Sigmoid colon (tissue), 7 donors: Measurements from ENCODE around the gene CHPF2. TPM values are rescaled to one million over a fixed set of nuclear protein-coding genes. Genes with fewer than 3 reads are reported as not detected.

Source experiments
- DNase-seq: peaks from one replicate; pipeline ENCODE4 v3.0.0-alpha.2; 2019
- H3K27ac ChIP-seq, 4 donors: fragments of 200-600 bp; sonication (generic); one replicate each; pipeline ENCODE4 v1.5.1; 2016 to 2019; ENCODE audit warnings: mild to moderate bottlenecking in 1 of 4
- H3K27me3 ChIP-seq, 3 donors: fragments of 200-600 bp; sonication (generic); one replicate each; pipeline ENCODE4 v1.5.1; 2019; ENCODE audit warnings: mild to moderate bottlenecking in 1 of 3
- H3K36me3 ChIP-seq, 4 donors: fragments of 200-600 bp; sonication (generic); one replicate each; pipeline ENCODE4 v1.5.1; 2016 to 2019
- H3K4me1 ChIP-seq, 4 donors: fragments of 200-600 bp; sonication (generic); one replicate each; pipeline ENCODE4 v1.5.1; 2017 to 2019
- H3K4me3 ChIP-seq, 4 donors: fragments of 200-600 bp; sonication (generic); one replicate each; pipeline ENCODE4 v1.5.1; 2017 to 2019; ENCODE audit warnings: mild to moderate bottlenecking in 2 of 4, moderate library complexity in 1 of 4
- H3K9me3 ChIP-seq, 4 donors: fragments of 200-600 bp in 3 of 4; sonication (generic) in 3 of 4; one replicate each; pipeline versions ENCODE4 v1.5.1 to v1.6.1; 2013 to 2019
- EP300 ChIP-seq, 4 donors: sonication (generic); formaldehyde crosslinking; IDR thresholded peaks; one replicate each; pipeline ENCODE4 v1.6.1; 2017; ENCODE audit warnings: antibody characterized with exemption in 4 of 4
- POLR2A ChIP-seq, 2 donors: fragments of 450-650 bp; IDR thresholded peaks; one replicate each; pipeline ENCODE4 v1.6.1; 2016; ENCODE audit warnings: antibody characterized with exemption in 2 of 2, mild to moderate bottlenecking in 2 of 2, moderate library complexity in 2 of 2
- POLR2AphosphoS5 ChIP-seq, 4 donors: sonication (generic); formaldehyde crosslinking; IDR thresholded peaks; one replicate each; pipeline ENCODE4 v1.6.1; 2017; ENCODE audit warnings: antibody characterized with exemption in 4 of 4
- WGBS, 2 donors: extraction: QIAGEN DNeasy Blood & Tissue Kit; methylation state at CpG; one replicate each; pipeline ENCODE4 v1.1.7; 2013; 5-methylcytosine and 5-hydroxymethylcytosine counted together
- intact Hi-C: fragments of 100-400 bp; cut with DNase I; formaldehyde crosslinking; loops from one replicate; pipeline ENCODE4 v1.15.1; 2023
- polyA plus RNA-seq, 3 donors: library from polyadenylated mRNA; stranded (reverse); fragments of 200-250 nt; gene quantifications; one replicate each; pipeline ENCODE4 v1.2.3, GENCODE V29; 2013
- total RNA-seq, 4 donors: library from RNA; depleted of rRNA; stranded (reverse); fragments of >200 nt; gene quantifications; one replicate each; pipeline ENCODE4 v1.1.0, GENCODE V29; 2016
- TF ChIP-seq, protein P1 (sequence below), 4 experiments: fragments of 450-650 bp in 3 of 4; fragments of 200-600 bp in 1 of 4; IDR thresholded peaks; one replicate each; pipeline ENCODE4 v1.5.1; 2016 to 2019; ENCODE audit warnings: antibody characterized with exemption in 4 of 4, mild to moderate bottlenecking in 3 of 4, moderate library complexity in 2 of 4
- donor health status: healthy with polysubstance abuse.
- donor health status: Bipolar disorder and iron deficiency.
- donor health status: healthy.

Gene CHPF2
- total and polyA plus RNA-seq, 7 donors: 5.4 to 36.3 (median 16.4) TPM

DNA sequence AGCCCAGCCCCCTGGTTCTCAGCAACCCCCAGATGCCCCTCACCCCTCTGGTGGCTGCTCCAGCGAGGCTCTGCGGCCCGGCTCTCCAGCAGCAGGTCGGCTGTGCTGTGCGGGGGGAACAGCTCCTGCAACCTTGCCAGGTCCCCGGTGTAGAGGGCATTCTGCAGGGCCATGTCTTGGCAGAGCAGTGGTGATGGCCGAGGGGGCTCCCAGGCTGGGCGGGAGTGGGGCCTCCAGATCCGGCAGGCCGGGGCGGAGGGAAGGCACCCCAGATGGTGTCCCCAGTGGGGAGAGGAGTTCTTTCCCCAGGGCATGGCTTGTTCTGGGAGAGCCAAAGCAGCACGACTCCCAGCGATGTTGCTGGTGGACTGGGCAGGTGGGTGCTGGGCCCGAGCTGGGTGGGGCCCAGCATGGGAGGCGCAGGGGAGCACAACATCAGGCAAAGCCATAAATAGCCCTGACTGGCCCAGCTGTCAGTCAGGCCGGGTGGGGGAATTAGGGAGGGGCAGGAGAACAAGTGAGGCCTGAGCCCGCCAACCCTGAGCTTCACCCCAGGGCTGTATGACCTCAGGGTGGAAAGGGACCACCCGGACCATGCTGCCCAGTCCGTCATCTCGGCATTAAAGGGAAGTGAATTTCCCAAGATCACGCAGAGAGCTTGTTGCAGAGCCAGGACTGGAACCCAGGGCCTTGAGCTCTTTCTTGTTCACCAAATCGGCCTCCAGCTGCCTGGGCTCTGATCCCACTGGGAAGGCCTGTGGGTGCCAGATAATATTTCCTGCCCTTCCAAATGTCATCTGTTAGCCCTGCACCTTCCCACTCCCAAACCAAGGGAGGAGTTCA lies 44.7 kb upstream of the CHPF2 start:
- TF ChIP-seq POLR2A (IDR thresholded peaks at IDR 0.05) (no peak), EP300 (IDR thresholded peaks at IDR 0.05) (no peak), POLR2AphosphoS5 (IDR thresholded peaks at IDR 0.05) (no peak)
- TF ChIP-seq, protein P1, sequence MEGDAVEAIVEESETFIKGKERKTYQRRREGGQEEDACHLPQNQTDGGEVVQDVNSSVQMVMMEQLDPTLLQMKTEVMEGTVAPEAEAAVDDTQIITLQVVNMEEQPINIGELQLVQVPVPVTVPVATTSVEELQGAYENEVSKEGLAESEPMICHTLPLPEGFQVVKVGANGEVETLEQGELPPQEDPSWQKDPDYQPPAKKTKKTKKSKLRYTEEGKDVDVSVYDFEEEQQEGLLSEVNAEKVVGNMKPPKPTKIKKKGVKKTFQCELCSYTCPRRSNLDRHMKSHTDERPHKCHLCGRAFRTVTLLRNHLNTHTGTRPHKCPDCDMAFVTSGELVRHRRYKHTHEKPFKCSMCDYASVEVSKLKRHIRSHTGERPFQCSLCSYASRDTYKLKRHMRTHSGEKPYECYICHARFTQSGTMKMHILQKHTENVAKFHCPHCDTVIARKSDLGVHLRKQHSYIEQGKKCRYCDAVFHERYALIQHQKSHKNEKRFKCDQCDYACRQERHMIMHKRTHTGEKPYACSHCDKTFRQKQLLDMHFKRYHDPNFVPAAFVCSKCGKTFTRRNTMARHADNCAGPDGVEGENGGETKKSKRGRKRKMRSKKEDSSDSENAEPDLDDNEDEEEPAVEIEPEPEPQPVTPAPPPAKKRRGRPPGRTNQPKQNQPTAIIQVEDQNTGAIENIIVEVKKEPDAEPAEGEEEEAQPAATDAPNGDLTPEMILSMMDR (IDR thresholded peaks at IDR 0.05): no peak
- H3K27ac ChIP-seq: no peak overlapping the region
- no peak for DNase-seq
- H3K27me3 ChIP-seq: no peaks in the 10 kb centered on the region
- H3K36me3 ChIP-seq: no peaks in the 10 kb centered on the region
- no peak overlapping the region for H3K4me3 ChIP-seq
- no peaks in the 10 kb centered on the region for H3K9me3 ChIP-seq
- no peaks in the 10 kb centered on the region for H3K4me1 ChIP-seq
- intact Hi-C loops: no loop called here
- WGBS, 2 donors: 69 to 79% methylated on average over 22 of the region's 22 CpGs

DNA sequence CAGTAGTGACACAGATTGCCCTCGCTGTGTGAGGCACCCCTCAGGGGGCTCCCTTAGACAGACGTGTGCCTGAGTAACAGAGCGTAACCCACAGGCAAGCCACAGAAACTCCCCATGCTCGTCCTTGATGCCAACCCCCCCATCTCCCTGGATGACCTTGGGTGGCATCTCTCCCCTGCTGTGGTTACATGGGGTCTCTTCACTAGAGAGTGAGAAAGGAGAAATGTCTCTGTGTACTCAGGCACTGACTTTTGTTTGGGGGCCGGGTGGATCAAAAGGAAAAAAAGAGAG lies 44.1 kb upstream of the CHPF2 start:
- Histone ChIP-seq H3K4me1 (no peaks in the 10 kb centered on the region), H3K36me3 (no peaks in the 10 kb centered on the region), H3K4me3 (no peak overlapping the region), H3K27me3 (no peaks in the 10 kb centered on the region), H3K9me3 (no peaks in the 10 kb centered on the region), H3K27ac (no peak overlapping the region)
- DNase-seq: no peak
- 50 to 52% methylated on average over 5 of the region's 5 CpGs for whole genome bisulfite sequencing, 2 donors
- intact Hi-C loops: no loop called here
- no peak for TF ChIP-seq EP300 (IDR thresholded peaks at IDR 0.05)
- no peak for TF ChIP-seq POLR2A (IDR thresholded peaks at IDR 0.05)
- TF ChIP-seq, protein P1 (IDR thresholded peaks at IDR 0.05): no peak
- TF ChIP-seq POLR2AphosphoS5 (IDR thresholded peaks at IDR 0.05): no peak

DNA sequence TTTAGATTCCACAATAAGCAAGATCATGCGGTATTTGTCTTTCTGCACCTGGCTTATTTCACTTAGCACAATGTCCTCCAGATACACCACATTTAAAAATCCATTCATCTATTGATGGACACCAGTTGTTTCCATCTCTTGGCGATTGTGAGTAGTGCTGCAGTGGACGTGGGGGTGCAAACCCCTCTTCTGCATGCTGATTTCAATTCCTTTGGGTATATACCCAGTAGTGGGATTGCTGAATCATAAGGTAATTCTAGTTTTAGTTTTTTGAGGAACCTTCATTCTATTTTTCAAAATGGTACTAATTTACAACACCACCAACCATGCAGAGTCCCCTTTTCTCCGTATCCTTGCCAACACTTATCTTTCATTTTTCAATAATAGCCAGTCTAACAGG lies 43.2 kb upstream of the CHPF2 start:
- intact Hi-C loops: no loop called here
- H3K27ac ChIP-seq: no peak overlapping the region
- no peaks in the 10 kb centered on the region for H3K36me3 ChIP-seq
- WGBS, 2 donors: 74 to 79% methylated on average over 4 of the region's 4 CpGs
- no peak overlapping the region for H3K4me3 ChIP-seq
- no peaks in the 10 kb centered on the region for H3K4me1 ChIP-seq
- TF ChIP-seq EP300 (IDR thresholded peaks at IDR 0.05): no peak
- no peak for TF ChIP-seq POLR2AphosphoS5 (IDR thresholded peaks at IDR 0.05)
- no peak for TF ChIP-seq POLR2A (IDR thresholded peaks at IDR 0.05)
- TF ChIP-seq, protein P1 (IDR thresholded peaks at IDR 0.05): no peak
- no peak for DNase-seq
- H3K27me3 ChIP-seq: no peaks in the 10 kb centered on the region
- no peaks in the 10 kb centered on the region for H3K9me3 ChIP-seq

DNA sequence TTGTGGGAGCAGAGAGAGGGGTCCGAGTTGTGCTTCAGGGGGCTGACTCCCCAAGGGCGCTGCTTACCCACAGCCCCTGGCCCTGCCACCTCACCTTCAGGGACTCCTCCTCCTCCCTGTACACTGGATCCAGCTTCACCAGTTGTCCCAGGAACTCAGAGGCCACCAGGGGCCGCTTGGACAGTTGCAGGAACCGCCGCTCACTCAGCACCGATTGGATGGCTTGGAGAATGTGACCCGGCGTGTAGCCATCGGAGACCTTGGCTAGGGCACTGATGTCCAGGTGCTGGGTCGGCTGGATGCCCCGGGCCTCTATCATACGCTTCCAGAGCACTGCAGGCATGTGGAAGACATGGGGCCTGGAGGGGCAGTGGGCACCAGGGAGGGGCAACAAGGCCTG lies 40.7 kb upstream of the CHPF2 start:
- no peak overlapping the region for H3K4me3 ChIP-seq
- no peaks in the 10 kb centered on the region for H3K36me3 ChIP-seq
- no peak for DNase-seq
- H3K9me3 ChIP-seq: no peaks in the 10 kb centered on the region
- TF ChIP-seq POLR2A (IDR thresholded peaks at IDR 0.05): no peak
- TF ChIP-seq, protein P1 (IDR thresholded peaks at IDR 0.05): no peak
- no peak for TF ChIP-seq EP300 (IDR thresholded peaks at IDR 0.05)
- no peak for TF ChIP-seq POLR2AphosphoS5 (IDR thresholded peaks at IDR 0.05)
- WGBS, 2 donors: 79 to 86% methylated on average over 12 of the region's 12 CpGs
- no peak overlapping the region for H3K27ac ChIP-seq
- intact Hi-C loops: no loop called here
- no peaks in the 10 kb centered on the region for H3K4me1 ChIP-seq
- H3K27me3 ChIP-seq: peaks cover 0 to 10% (median 7%) of the 10 kb centered on the region in 3 donors
